Fibroblast of skin of left biceps (primary cell): ENCODE results near the gene PRKCE.

Source experiments
- DNase-seq, 2 experiments: peaks; one replicate each; pipeline ENCODE4 v3.0.0-alpha.2; 2013; ENCODE audit warnings: low read depth in 2 of 2

Gene PRKCE

GRCh38 chr2:46226620-46227019 lies 575.1 kb downstream of the PRKCE start:
- DNase-seq: no peak

- DNase-seq: no peak
These were observed 575.5 kb downstream of the PRKCE start for GRCh38 chr2:46227022-46227421.

- DNase-seq: no peak
These were observed 576.3 kb downstream of the PRKCE start for GRCh38 chr2:46227674-46228289.

GRCh38 chr2:46229134-46230063 lies 577.9 kb downstream of the PRKCE start:
- no peak for DNase-seq

GRCh38 chr2:46230115-46230571 lies 578.7 kb downstream of the PRKCE start:
- no peak for DNase-seq

GRCh38 chr2:46230677-46231425 lies 579.4 kb downstream of the PRKCE start:
- DNase-seq: no peak

GRCh38 chr2:46231721-46232120 lies 580.2 kb downstream of the PRKCE start:
- no peak for DNase-seq

- DNase-seq: no peak
These were observed 581.4 kb downstream of the PRKCE start for GRCh38 chr2:46232860-46233259.

- DNase-seq: no peak
These were observed 584.8 kb downstream of the PRKCE start for GRCh38 chr2:46236006-46236875.

- DNase-seq: no peak
These were observed 585.7 kb downstream of the PRKCE start for GRCh38 chr2:46236876-46237859.
